Adrenal gland (tissue), 5 donors: ENCODE results near the gene PBX3.

Experiments
- POLR2A ChIP-seq, 2 donors: fragments of 450-650 bp; IDR thresholded peaks; one replicate each; pipeline ENCODE4 v1.6.1; 2017; ENCODE audit warnings: antibody characterized with exemption in 2 of 2, mild to moderate bottlenecking in 2 of 2, moderate library complexity in 1 of 2
- TF ChIP-seq, protein P1 (sequence below), 6 experiments: fragments of 450-650 bp in 4 of 6; fragments of 200-600 bp in 2 of 6; sonication (generic) in 1 of 6; IDR thresholded peaks; 1 replicate in 5 of 6; 2 replicates in 1 of 6; pipeline versions ENCODE4 v1.5.1 to v1.8.0; 2016 to 2021; ENCODE audit warnings: antibody characterized with exemption in 6 of 6, mild to moderate bottlenecking in 2 of 6, moderate library complexity in 1 of 6
- donor health status: DM: no; HTN: no; CAD: no.

- TF ChIP-seq, protein P1, sequence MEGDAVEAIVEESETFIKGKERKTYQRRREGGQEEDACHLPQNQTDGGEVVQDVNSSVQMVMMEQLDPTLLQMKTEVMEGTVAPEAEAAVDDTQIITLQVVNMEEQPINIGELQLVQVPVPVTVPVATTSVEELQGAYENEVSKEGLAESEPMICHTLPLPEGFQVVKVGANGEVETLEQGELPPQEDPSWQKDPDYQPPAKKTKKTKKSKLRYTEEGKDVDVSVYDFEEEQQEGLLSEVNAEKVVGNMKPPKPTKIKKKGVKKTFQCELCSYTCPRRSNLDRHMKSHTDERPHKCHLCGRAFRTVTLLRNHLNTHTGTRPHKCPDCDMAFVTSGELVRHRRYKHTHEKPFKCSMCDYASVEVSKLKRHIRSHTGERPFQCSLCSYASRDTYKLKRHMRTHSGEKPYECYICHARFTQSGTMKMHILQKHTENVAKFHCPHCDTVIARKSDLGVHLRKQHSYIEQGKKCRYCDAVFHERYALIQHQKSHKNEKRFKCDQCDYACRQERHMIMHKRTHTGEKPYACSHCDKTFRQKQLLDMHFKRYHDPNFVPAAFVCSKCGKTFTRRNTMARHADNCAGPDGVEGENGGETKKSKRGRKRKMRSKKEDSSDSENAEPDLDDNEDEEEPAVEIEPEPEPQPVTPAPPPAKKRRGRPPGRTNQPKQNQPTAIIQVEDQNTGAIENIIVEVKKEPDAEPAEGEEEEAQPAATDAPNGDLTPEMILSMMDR (IDR thresholded peaks at IDR 0.05) = no peak
- TF ChIP-seq POLR2A (IDR thresholded peaks at IDR 0.05) = no peak
These were observed 19.5 kb downstream of the PBX3 start for GRCh38 chr9:125766468-125767221.
